Measurements from ENCODE around the gene SNRPA1. TPM values are rescaled to one million over a fixed set of nuclear protein-coding genes. Genes with fewer than 3 reads are reported as not detected.

SNRPA1 gene
- total RNA-seq, 2 donors from 2014 or later = 26.7 to 36.7 TPM

DNA sequence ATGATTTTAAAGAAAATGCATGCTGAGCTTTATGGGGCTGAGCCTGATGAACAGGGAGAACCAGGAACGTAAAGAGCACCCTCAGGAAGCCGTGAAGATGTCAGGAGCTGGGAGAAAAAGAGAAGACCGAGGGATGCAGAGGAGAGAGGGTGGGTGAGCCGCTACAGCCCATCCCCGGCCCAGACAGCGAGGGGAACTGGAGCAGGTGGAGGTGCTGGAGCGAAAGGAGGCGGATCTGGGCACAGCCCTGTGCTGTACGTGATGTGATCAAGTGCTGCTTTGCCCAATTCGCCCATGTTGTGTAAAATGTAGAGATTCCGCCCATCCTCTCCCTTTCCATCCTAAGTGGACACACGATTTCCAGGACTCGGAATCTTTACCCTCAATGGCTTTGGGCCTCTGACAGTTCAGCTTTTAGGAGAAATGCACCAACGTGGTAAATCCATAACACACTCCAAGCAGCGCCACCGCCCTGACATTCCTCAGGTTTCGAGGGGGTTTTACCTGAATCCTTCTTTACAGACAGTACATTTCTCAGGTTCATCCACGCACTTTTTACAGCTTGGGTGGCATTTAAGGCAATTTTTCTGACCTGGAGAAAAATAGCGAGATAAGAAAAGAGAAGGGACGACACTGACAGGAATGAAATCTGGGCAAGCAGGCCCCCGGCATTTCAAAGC, 27.1 kb upstream of the SNRPA1 start:
- ATAC-seq (no peak), DNase-seq (no peak)
- intact Hi-C loops (cut with DNase I) = no loop called here

DNA sequence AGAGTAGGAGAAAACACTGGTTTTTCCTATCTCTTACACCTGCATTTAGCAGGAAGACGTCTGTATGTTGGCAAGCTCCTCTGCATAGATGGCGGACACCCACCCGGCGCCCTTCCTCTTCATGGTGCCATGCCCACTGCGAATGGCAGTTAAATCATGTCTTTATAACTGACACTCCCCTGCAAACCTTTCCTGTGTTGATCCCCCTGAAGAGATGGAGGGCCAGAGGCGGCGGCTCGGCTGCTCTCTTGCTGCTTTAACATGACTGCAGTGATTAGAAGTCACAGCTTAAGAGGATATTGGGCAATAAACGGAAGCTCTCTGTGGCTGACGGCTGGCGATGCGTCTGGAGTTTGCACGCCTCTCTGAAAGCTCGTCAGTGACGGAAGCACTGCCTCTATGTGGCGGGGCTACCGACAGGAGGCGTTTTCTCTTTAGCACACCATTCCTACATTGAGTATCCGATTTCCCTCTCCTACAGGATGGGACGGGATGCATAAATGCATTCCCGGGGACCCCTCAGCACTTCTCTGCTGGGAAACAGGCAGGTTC, 25.5 kb upstream of the SNRPA1 start:
- peak; percentile 55 to 62 for ATAC-seq
- intact Hi-C loops (cut with DNase I) = no loop called here
- DNase-seq = peak; percentile 53

GRCh38 chr15:101318839-101319238, 23.8 kb upstream of the SNRPA1 start:
- no peak for DNase-seq
- intact Hi-C loops (cut with DNase I) = loop anchor here in 1 of 2 donors (10.0 kb wide), 1 partner anchor 186 kb away; no protein-coding TSS in a partner anchor
- peak in 1 of 2 donors; percentile 8 for ATAC-seq

DNA sequence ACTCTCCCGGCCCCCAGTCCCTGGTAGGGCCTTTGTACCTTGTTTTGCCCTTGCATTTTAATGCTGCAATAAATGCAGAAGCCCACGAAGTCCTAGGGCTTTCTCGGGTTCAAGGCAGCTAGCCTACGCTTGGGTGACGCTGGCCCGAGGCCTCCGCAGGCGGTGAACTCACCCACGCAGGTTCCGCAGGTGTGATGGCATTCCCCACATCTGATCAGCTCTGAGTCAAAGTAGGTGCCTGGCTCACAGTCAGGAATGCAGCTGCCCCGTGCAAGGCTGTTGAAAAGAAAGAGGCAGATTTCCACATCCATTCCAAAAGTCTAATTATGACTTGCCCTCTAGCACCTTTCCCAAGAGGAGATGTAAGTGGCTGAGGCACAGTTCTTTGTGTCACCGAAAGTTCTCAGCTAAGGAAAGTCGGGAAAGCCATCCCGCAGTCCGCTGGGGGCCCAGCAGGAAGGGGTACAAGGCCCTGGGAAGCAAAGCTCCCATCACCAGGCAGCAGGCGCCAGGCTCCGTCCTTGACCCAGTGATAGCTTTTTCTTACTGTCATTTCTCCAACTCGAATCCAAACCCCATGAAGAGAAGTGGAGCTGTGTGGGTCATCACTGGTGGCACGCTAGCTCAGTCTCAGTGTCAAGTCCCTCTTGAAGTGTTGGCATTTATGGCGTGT, 23.2 kb upstream of the SNRPA1 start:
- no peak for ATAC-seq
- intact Hi-C loops (cut with DNase I) = loop anchor here in 1 of 2 donors (10.0 kb wide), 1 partner anchor 187 kb away; no protein-coding TSS in a partner anchor

DNA sequence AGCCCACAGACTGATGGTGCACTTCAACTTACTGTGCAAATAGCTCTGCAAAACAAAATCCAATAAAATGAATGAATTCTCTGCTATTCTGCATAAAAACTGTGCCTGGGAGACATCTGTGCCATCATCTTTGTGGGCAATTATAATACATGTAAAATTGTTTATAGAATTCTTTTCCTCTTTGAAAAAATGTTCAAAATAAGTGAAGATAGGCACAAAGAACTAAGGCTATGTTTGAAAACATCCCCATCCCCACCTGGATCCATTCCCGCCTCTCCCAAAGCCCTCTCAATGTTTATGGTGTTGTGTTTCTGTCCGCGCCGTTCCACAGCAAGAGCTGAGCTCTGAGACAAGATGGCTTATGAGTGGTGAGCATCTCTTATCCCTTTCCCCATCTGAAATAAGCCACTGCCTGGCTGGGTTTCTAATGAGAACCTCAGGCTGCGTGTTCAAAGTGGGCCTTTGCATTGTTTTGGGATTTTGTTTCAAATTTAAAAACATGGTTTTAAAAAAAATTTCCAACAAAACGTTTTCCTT, 22.4 kb upstream of the SNRPA1 start:
- ATAC-seq = no peak
- intact Hi-C loops (cut with DNase I) = loop anchor here in 1 of 2 donors (10.0 kb wide), 1 partner anchor 187 kb away; no protein-coding TSS in a partner anchor

More for the DNA sequence above, 23.2 kb upstream of the SNRPA1 start:
- no peak for DNase-seq

DNA sequence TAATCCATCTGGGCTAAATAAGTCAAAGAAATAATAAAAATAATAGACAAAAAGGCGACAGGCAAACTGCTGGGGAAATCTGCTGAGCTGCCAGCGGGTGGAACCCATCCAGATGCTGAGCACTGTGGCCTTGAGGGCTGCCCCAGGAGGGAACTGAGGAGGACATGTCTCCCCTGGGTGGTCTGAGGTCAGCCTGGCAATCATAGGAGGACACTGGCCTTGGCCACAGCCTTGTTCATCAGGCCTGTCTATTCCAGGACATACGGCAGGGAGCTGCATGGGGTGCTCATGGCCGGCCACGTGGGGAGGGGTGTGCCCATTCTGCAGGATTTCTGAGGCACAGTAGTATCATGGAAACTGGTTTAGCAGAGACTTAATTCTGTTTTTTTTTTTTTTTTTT, 21.5 kb upstream of the SNRPA1 start:
- intact Hi-C loops (cut with DNase I) = loop anchor here in 1 of 2 donors (10.0 kb wide), 1 partner anchor 188 kb away; no protein-coding TSS in a partner anchor
- ATAC-seq (no peak), DNase-seq (no peak)

More for the DNA sequence above, 22.4 kb upstream of the SNRPA1 start:
- DNase-seq = no peak

- intact Hi-C loops (cut with DNase I) = loop anchor here in 1 of 2 donors (10.0 kb wide), 1 partner anchor 189 kb away; no protein-coding TSS in a partner anchor
Measured at GRCh38 chr15:101315736-101316135, 20.7 kb upstream of the SNRPA1 start.

DNA sequence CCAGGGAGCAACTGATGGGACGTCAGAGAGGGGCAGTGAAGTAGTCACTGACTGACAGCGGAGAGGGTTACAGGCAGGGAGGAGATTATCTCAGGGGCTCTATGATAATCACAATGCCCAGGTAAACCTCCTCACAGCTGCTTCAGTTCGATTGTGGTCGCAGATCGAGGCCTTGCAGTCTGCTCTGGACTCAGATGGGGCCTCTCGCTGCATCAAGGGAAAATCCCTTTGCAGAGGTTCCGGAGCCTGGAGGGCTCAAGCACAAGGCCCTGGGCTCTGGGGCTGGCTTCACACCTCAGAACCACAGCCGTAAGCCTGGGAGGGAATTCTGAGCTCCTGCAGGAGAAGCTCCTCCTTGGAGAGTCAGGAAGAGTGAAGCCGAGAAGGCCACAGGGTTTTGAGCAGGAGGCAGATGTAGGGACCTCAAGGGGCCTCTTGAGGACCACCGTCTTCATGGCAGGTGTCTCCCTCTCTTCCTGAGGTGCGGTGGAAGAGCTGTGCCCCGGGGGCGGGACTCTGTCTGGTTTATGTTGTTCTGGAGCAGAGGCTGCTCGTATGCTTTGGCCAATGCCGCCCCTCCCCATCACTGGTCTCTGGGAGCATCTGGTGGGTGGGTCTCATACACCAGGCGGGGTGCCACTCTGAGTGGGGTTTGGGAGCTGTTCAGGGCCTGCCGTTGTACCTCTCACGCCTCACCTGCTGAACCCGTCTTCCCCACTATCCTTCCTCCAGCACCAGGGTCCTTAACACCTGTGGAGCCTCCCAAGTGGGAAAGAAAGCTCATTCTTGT, 19.5 kb upstream of the SNRPA1 start:
- no peak for ATAC-seq
- DNase-seq = no peak
- intact Hi-C loops (cut with DNase I) = loop anchor here in 1 of 2 donors (10.0 kb wide), 1 partner anchor 190 kb away; no protein-coding TSS in a partner anchor

More at GRCh38 chr15:101315736-101316135, 20.7 kb upstream of the SNRPA1 start:
- ATAC-seq = no peak
- DNase-seq = no peak

GRCh38 chr15:101313041-101313761, 18.2 kb upstream of the SNRPA1 start:
- ATAC-seq = peak in 1 of 2 donors; percentile 41
- DNase-seq = no peak
- intact Hi-C loops (cut with DNase I) = loop anchor here in 1 of 2 donors (10.0 kb wide), 1 partner anchor 192 kb away; no protein-coding TSS in a partner anchor

DNA sequence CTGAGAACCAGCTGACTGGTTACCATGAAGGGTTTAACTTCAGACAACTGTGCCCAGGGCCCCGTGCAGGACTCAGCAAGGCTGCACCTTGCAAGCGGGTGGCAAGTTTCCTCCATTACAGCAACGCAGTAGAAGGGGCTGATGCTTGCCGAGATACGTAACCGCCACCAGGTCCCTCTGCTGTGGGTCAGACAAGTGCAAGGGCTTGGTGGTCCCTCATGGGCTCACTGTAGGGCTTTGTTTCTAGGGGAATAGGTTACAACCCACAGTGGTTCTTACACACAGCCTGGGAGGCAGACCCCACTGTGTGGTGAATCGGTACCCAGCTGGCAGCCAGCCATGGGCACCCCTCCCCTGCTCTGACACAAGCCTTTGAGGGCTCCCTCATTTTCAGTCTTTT, 15.5 kb upstream of the SNRPA1 start:
- ATAC-seq = no peak
- DNase-seq = no peak
- intact Hi-C loops (cut with DNase I) = loop anchor here in 1 of 2 donors (10.0 kb wide), 1 partner anchor 194 kb away; no protein-coding TSS in a partner anchor

GRCh38 chr15:101310161-101310480, 15.1 kb upstream of the SNRPA1 start:
- DNase-seq (no peak), ATAC-seq (no peak)
- intact Hi-C loops (cut with DNase I) = loop anchor here in 1 of 2 donors (10.0 kb wide), 1 partner anchor 195 kb away; no protein-coding TSS in a partner anchor

- ATAC-seq (no peak), DNase-seq (no peak)
- intact Hi-C loops (cut with DNase I) = loop anchor here in 1 of 2 donors (10.0 kb wide), 1 partner anchor 195 kb away; no protein-coding TSS in a partner anchor
Measured at GRCh38 chr15:101309436-101310160, 14.6 kb upstream of the SNRPA1 start.

DNA sequence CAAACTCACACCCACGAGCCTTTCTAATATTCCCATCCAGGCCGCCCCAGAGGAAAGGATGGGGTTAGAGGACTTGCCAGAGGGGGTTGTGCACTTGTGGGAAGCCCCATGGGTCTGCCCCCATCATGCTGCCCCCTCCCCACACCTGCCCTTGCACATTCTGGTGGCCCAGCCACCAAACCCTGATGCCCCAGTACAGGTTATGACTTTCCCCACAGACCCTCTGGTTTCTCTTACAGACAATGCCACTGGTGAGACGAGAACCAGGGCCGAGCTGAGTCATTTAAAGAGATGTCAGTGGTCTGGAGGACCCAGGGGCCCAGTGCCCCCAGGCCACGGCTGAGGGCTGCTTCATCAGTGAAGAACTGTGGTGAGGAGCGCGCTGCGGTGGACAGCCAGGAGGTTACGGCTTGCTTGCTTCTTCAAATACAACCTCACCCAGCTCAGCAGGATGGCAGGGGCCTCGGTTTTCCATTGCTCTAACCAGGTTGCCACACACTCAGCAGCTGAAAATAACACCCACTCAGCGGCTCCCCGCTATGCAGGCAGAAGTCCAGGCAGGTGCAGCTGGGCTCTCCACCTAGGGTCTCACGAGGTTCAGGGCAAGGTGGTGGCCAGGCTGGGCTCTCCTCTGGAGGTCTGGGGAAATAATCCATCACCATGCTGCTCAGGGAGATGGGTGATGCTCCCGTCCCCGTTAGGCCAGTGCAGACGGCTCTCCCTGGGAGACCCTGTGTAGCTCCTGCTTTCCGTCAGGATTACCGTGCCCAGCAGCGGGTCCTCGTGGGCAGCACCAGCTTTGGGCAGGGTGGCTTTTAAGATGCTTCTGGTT, 13.8 kb upstream of the SNRPA1 start:
- DNase-seq = no peak
- intact Hi-C loops (cut with DNase I) = no loop called here
- ATAC-seq = no peak

- intact Hi-C loops (cut with DNase I) = no loop called here
- no peak for ATAC-seq
- no peak for DNase-seq
Measured at GRCh38 chr15:101307897-101308603, 13.0 kb upstream of the SNRPA1 start.

DNA sequence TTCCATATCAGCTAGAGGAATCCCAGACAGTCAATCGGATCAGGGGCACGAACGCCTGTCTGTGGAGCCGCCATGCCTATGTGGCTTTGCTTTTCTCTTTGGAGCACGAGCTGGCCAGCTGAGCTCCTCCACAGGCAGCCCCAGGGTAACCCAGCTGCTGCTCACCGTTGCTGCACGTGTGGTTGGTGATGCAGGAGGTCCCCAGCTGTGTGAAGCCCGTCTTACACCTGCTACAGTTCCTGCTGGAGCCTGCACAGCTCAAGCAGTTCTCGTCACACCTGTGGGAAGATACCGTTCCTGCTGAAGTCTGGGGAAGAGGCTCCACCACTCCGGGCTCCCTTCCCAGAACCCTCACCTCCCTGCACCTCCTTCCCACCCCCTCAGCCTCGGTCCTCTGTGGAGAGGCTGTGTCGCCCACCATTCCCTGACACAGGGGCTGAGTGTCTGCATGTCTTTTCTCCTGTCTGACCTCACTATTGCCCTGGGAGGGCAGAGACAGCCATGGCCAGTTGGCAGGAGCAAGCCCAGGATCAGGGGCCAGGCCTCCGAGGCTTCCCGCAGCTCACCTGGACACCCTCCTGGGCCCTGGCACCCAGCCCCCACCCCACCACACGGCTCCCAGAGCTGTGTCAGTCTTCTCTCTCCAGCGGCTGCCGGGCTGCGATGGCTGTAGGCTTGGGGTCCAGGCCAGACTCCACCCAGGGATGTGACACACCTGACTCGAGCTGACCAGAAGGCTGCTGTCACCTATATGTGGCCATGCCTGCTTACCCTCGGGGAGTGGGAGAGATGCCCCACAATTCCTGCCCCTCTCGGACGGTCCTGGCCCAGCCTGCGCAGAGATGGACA, 12.2 kb upstream of the SNRPA1 start:
- no peak for ATAC-seq
- intact Hi-C loops (cut with DNase I) = no loop called here
- no peak for DNase-seq

All from left cardiac atrium (tissue), 4 donors.